KG1 (cell line): ENCODE results near the gene SBF2.
A peak's percentile ranks its signal among the peaks of the same experiment; 100 is the strongest.

Experiments used
- DNase-seq: peaks from one replicate; lab custom pipeline; 2025; lab: John Stamatoyannopoulos, UW

The SBF2 gene

GRCh38 chr11:10317776-10318526 is 23.9 kb upstream of the SBF2 start:
- no peak for DNase-seq

GRCh38 chr11:10317151-10317755 is 23.2 kb upstream of the SBF2 start:
- DNase-seq, result no peak

- no peak for DNase-seq
Observed at GRCh38 chr11:10315083-10315482, 21.1 kb upstream of the SBF2 start.

GRCh38 chr11:10314199-10315072 is 20.4 kb upstream of the SBF2 start:
- no peak for DNase-seq

GRCh38 chr11:10311802-10312201 is 17.8 kb upstream of the SBF2 start:
- DNase-seq, result no peak

- DNase-seq, result no peak
Observed at GRCh38 chr11:10310301-10310841, 16.4 kb upstream of the SBF2 start.

- no peak for DNase-seq
Observed at GRCh38 chr11:10309163-10310093, 15.4 kb upstream of the SBF2 start.

GRCh38 chr11:10308201-10308954 is 14.4 kb upstream of the SBF2 start:
- no peak for DNase-seq

GRCh38 chr11:10307400-10308200 is 13.6 kb upstream of the SBF2 start:
- peak; percentile 72 for DNase-seq

GRCh38 chr11:10307022-10307399 is 13.0 kb upstream of the SBF2 start:
- DNase-seq, result no peak

GRCh38 chr11:10305964-10306918 is 12.2 kb upstream of the SBF2 start:
- no peak for DNase-seq

GRCh38 chr11:10305262-10305963 is 11.4 kb upstream of the SBF2 start:
- DNase-seq, result no peak

GRCh38 chr11:10304495-10305261 is 10.7 kb upstream of the SBF2 start, which contains the start of gene ADM:
ADM (plus strand) TSS chr11:10305073; CDS start chr11:10305701, 628 bp downstream.
- DNase-seq, result peak; percentile 48

- peak; percentile 69 for DNase-seq
Observed at GRCh38 chr11:10303558-10304363, 9.7 kb upstream of the SBF2 start.

GRCh38 chr11:10302744-10303557 is 8.9 kb upstream of the SBF2 start:
- no peak for DNase-seq
